Thyroid gland (tissue), 4 donors: ENCODE data around the gene WDR20. TPM values are rescaled to one million over a fixed set of nuclear protein-coding genes. Genes with fewer than 3 reads are reported as not detected.

Source experiments
- DNase-seq, 2 donors: peaks; one replicate each; pipeline ENCODE4 v3.0.0-alpha.2; 2019
- H3K27ac ChIP-seq, 3 donors: fragments of 200-600 bp; sonication (generic); 1 replicate in 2 of 3; 2 replicates in 1 of 3; pipeline ENCODE4 v1.5.1; 2016 to 2019; ENCODE audit warnings: mild to moderate bottlenecking in 1 of 3, moderate library complexity in 1 of 3
- H3K27me3 ChIP-seq: fragments of 200-600 bp; sonication (generic); one replicate; pipeline ENCODE4 v1.5.1; 2019
- H3K36me3 ChIP-seq, 2 donors: fragments of 200-600 bp; sonication (generic); one replicate each; pipeline ENCODE4 v1.5.1; 2016 to 2019
- H3K4me1 ChIP-seq, 2 donors: fragments of 200-600 bp; sonication (generic); one replicate each; pipeline ENCODE4 v1.5.1; 2017 to 2019
- H3K4me3 ChIP-seq, 3 donors: fragments of 200-600 bp; sonication (generic); replicated peaks in 1 of 3; 1 replicate in 2 of 3; 2 replicates in 1 of 3; pipeline ENCODE4 v1.5.1; 2016; ENCODE audit warnings: mild to moderate bottlenecking in 1 of 3
- H3K9me3 ChIP-seq: fragments of 200-600 bp; sonication (generic); one replicate; pipeline ENCODE4 v1.5.1; 2017
- POLR2A ChIP-seq, 2 donors: fragments of 450-650 bp; IDR thresholded peaks; one replicate each; pipeline ENCODE4 v1.6.1; 2017; ENCODE audit warnings: antibody characterized with exemption in 2 of 2, mild to moderate bottlenecking in 2 of 2, moderate library complexity in 1 of 2
- WGBS, 2 donors: methylation state at CpG; one replicate each; pipeline ENCODE4 v1.1.5; 2017; 5-methylcytosine and 5-hydroxymethylcytosine counted together
- intact Hi-C: fragments of 100-400 bp; cut with DNase I; formaldehyde crosslinking; loops from one replicate; pipeline ENCODE4 v1.15.1; 2023
- total RNA-seq, 4 donors: library from RNA; depleted of rRNA; stranded (reverse); fragments of >200 nt; gene quantifications; one replicate each; pipeline ENCODE4 v1.2.3, GENCODE V29; 2016
- TF ChIP-seq, protein P1 (sequence below), 6 experiments: fragments of 200-600 bp in 3 of 6; fragments of 450-650 bp in 3 of 6; sonication (generic) in 3 of 6; IDR thresholded peaks; one replicate each; pipeline ENCODE4 v1.5.1; 2016 to 2019; ENCODE audit warnings: antibody characterized with exemption in 6 of 6, mild to moderate bottlenecking in 2 of 6, inconsistent platforms in 1 of 6, moderate library complexity in 1 of 6

The WDR20 gene
- total RNA-seq, 4 donors from 2014 or later: 27.1 to 48.8 (median 37.6) TPM

DNA sequence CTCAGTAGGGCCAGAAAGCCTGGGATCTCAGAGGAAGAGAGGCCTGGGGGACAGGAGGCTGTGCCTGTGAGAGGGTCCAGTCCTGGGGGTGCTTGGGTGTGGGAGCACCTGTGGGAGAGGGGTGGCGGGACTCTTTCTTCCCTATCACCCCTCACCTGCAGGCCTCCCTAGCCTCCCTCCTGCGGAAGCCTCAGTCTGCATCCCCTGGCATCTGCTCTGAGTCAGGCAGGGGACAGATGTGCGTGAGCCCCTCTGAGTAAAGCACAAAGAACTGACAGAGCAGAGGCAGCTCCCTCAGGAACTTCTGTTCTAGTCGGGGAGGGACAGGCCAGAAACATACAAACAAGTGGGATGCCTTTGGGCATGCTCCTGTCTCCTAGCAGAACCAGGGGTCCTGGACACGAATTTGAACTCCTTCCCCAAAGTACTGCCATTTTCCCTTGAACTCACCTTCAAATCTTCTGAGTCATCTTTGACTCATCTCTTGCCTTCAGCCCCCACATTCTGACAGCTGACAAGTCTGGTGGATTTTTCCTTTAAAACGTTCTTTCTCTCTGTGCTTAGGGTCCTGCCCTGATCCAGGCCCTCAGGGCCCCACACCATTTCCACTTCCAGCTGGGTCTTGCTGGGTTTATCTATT, 44.3 kb upstream of the WDR20 start:
- intact Hi-C loops: loop anchor here (5.0 to 10.0 kb wide), 3 partner anchors 33 to 131 kb away; partner anchors contain the start of gene DYNC1H1
- TF ChIP-seq POLR2A (IDR thresholded peaks at IDR 0.05): no peak
- TF ChIP-seq, protein P1, sequence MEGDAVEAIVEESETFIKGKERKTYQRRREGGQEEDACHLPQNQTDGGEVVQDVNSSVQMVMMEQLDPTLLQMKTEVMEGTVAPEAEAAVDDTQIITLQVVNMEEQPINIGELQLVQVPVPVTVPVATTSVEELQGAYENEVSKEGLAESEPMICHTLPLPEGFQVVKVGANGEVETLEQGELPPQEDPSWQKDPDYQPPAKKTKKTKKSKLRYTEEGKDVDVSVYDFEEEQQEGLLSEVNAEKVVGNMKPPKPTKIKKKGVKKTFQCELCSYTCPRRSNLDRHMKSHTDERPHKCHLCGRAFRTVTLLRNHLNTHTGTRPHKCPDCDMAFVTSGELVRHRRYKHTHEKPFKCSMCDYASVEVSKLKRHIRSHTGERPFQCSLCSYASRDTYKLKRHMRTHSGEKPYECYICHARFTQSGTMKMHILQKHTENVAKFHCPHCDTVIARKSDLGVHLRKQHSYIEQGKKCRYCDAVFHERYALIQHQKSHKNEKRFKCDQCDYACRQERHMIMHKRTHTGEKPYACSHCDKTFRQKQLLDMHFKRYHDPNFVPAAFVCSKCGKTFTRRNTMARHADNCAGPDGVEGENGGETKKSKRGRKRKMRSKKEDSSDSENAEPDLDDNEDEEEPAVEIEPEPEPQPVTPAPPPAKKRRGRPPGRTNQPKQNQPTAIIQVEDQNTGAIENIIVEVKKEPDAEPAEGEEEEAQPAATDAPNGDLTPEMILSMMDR (IDR thresholded peaks at IDR 0.05): no peak
- H3K36me3 ChIP-seq: no peaks in the 10 kb centered on the region
- WGBS, 2 donors: 78 to 84% methylated on average over 5 to 6 of the region's 6 CpGs
- no peaks in the 10 kb centered on the region for H3K27me3 ChIP-seq
- H3K9me3 ChIP-seq: no peaks in the 10 kb centered on the region
- H3K4me1 ChIP-seq: peaks cover 17 to 24% of the 10 kb centered on the region in 2 donors
- DNase-seq: no peak
- H3K4me3 ChIP-seq: no peak overlapping the region
- H3K27ac ChIP-seq: no peak overlapping the region

DNA sequence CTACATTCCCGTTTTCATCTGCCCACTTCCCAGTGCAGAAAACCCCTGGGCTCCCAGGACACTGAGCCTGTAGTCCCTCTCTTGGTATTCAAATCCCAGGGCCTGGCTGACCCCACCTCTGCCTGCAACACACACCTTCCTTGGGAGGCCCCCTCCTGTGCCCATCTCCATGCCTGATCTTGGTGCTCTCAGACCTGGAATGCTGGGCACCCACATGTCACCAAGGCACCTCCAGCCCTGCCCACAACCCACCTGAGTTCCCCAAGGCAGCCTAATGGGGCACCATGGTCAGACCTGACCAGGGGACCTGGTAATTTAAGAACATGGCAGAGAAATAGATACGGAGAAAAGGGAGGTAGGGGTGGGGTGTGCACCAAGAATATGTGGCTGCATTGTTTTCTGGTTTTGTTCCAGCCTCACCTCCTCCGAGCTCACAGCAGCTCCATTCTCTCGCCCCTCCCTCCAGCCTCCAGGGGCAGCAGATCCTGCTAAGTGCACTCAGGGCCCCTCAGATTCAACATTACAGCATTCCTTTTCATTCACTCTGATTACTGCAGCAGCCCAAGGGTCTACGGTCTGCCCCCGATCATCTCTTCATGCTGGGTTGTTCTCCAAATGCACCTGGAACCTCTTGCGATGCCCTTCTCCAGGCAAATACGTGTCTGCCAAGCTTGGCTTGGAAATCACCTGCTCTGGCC, 43.7 kb upstream of the WDR20 start:
- TF ChIP-seq POLR2A (IDR thresholded peaks at IDR 0.05): no peak
- TF ChIP-seq, protein P1 (IDR thresholded peaks at IDR 0.05): no peak
- no peaks in the 10 kb centered on the region for H3K9me3 ChIP-seq
- DNase-seq: no peak
- H3K27me3 ChIP-seq: no peaks in the 10 kb centered on the region
- H3K36me3 ChIP-seq: no peaks in the 10 kb centered on the region
- peaks cover 17 to 24% of the 10 kb centered on the region in 2 donors for H3K4me1 ChIP-seq
- no peak overlapping the region for H3K4me3 ChIP-seq
- intact Hi-C loops: loop anchor here (5.0 to 10.0 kb wide), 3 partner anchors 34 to 131 kb away; partner anchors contain the start of gene DYNC1H1
- 31 to 36% methylated on average over 8 of the region's 8 CpGs for WGBS, 2 donors
- peak overlapping the region in 2 of 3 donors; percentile 42 to 51 for H3K27ac ChIP-seq

DNA sequence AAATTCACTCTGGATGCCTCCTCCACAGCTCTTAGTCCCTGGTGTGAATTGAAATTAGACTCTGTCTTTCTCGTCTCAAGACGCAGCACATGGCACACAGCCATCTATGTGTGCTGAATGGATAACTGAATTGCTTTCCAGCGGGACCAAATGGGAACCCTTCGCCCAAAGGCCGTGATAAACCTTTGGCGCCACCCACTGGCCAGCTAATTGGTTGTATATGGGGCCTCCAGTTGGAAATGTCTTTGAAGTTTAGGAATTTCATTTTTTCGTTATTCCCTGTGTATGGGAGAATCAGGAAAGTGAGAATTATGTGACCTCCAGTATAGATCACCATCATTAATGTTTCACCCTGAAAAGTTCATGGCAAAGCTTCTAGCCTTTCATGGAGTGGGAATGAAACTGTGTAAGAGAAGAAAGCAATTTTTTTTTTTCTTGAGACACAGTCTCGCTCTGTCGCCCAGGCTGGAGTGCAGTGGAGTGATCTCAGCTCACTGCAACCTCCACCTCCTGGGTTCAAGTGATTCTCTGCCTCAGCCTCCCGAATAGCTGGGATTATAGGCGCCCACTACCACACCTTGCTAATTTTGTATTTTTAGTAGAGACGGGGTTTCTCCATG, 43.0 kb upstream of the WDR20 start:
- no peak for TF ChIP-seq POLR2A (IDR thresholded peaks at IDR 0.05)
- TF ChIP-seq, protein P1 (IDR thresholded peaks at IDR 0.05): peak; percentile 48 to 91 (median 78)
- Histone ChIP-seq H3K4me3 (no peak overlapping the region), H3K36me3 (no peaks in the 10 kb centered on the region), H3K27ac (peak overlapping the region; percentile 51 to 55 (median 52)), H3K9me3 (no peaks in the 10 kb centered on the region), H3K27me3 (no peaks in the 10 kb centered on the region), H3K4me1 (peaks cover 12 to 24% of the 10 kb centered on the region in 2 donors)
- 20 to 23% methylated on average over 12 of the region's 12 CpGs for WGBS, 2 donors
- intact Hi-C loops: loop anchor here (5.0 to 10.0 kb wide), 3 partner anchors 34 to 132 kb away; partner anchors contain the start of gene DYNC1H1
- peak; percentile 96 to 97 for DNase-seq

DNA sequence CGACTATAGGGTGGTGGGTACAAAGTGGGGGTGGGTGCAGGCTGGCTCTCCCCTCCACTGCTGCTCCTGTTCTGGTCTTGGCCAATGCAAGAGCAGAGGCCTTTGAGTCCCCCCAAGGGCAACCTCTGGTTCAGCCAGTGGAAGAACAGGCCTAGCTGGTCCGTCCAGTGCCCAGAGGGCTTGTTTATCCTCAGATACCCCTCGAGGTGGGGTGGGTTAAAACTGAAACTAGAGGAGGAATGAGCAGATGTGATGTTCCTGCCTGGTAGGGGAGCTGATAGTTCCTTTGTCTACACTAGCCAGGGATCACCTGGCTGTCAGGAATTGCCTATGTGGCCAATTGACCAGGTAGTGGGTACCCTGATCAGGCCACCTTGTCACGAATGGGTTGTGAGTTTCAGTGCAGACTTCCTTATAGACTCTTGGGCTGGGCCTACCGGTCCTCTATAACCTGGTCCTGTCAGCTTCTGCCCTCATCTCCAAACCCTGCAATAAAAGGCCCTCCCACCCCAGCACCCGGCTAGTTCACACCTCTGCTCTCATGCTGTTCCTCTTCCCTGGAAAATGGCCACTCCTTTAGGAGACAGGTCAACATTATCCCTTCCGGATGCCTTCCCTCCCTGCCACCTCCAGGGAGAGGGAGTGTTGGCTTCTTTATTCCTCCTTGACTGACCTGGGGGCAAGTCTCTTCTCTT, 42.1 kb upstream of the WDR20 start:
- intact Hi-C loops: loop anchor here (5.0 to 10.0 kb wide), 3 partner anchors 35 to 133 kb away; partner anchors contain the start of gene DYNC1H1
- Histone ChIP-seq H3K4me3 (no peak overlapping the region), H3K27me3 (no peaks in the 10 kb centered on the region), H3K4me1 (peaks cover 10 to 24% of the 10 kb centered on the region in 2 donors), H3K27ac (peak overlapping the region; percentile 51 to 55 (median 52)), H3K36me3 (no peaks in the 10 kb centered on the region), H3K9me3 (no peaks in the 10 kb centered on the region)
- TF ChIP-seq, protein P1 (IDR thresholded peaks at IDR 0.05): no peak
- TF ChIP-seq POLR2A (IDR thresholded peaks at IDR 0.05): no peak
- WGBS, 2 donors: 50 to 66% methylated on average over 7 of the region's 7 CpGs
- DNase-seq: peak; percentile 59 to 60
